ENCODE measurements around the gene OR5T2.
"Not testable (repeated sequence)": the region's sequence is repeated elsewhere in the genome, so short reads cannot be mapped to it uniquely, and the experiment has no call there.

Gene OR5T2

DNA sequence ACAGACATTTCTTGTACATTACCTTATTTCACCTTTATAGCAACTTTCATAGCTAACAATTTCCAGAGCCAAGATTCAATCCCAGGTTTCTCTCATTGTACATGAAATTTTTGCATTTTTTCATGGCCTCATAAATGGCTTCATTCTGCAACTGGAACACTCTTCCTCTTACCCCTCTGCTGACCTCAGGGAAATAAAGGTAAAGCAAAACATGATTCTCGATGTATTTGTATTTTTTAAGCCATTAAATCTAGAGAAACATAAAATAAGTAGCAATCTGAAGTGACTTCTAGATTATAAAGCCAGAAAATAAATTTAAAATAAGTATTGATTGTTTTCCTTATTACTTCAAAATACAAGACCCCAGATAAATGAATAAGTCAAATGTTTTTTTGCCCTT is at the start of gene OR5T2:
Gene OR5T2 (minus strand): TSS at position 101 of the 400 bp plus-strand sequence. CDS start 1,193 bp downstream, outside the sequence.
- in situ Hi-C loops (cut with MboI; ENCODE audit: low sequenced_read_pairs): no loop called here

DNA sequence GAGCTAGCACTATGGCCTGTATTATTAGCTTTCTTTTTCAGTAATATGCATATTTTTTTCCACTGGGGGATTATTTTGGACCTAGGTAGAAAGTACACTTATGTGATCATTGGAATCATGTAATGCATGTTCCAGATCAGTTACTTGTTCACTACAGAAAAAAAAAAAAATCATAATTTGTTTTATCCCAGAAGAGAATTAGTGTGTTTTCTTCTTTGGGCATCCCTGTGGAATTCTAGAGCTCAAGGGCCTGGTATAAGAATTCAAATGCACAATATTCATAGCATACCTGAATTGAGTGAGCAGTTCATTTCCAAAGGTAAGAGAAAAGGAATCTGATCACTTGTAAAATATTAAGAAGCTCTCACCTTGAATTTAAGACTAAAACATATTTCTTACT is 39.8 kb upstream of the OR5T2 start, which contains the start of gene OR5T1:
Gene OR5T1 (plus strand): TSS at position 301 of the 400 bp plus-strand sequence. CDS start 1,485 bp downstream, outside the sequence.
- in situ Hi-C loops (cut with MboI; ENCODE audit: low sequenced_read_pairs): no loop called here

DNA sequence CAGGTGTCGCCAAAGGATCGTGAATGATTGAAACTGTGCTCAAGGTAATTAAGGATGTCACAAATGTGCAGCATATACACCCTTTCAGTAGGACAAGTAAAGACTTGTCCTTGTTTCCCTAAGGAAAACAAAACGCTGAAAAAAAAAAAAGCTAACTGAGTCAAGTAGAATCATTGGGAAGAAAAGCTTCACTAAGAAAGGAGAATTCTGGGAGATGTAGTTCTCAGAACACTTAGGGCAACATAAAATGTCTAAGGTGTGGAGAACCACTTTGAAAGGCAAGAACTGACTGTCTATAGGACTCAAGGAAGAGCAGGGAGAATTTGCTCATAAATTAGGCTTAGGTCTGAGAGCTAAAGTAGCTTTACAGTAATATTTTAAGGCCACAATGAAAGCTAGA is 37.0 kb upstream of the OR5T2 start:
- in situ Hi-C loops (cut with MboI; ENCODE audit: low sequenced_read_pairs): no loop called here

GRCh38 chr11:56251954-56252353 is 17.9 kb upstream of the OR5T2 start, which contains the start of gene OR5T3:
Gene OR5T3 (plus strand): TSS chr11:56252254. CDS start chr11:56252254, 0 bp downstream.
- in situ Hi-C loops (cut with MboI; ENCODE audit: low sequenced_read_pairs): no loop called here

DNA sequence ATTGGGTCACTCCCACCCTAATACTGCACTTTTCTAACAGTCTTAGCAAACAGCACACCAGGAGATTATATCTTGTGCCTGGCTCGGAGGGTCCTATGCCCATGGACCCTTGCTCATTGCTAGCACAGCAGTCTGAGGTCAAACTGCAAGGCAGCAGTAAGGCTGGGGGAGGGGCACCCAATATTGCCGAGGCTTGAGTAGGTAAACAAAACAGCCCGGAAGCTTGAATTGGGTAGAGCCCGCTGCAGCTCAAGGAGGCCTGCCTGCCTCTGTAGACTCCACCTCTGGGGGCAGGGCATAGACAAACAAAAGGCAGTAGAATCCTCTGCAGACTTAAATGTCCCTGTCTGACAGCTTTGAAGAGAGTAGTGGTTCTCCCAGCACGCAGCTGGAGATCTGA is 14.3 kb downstream of the OR5T2 start:
- in situ Hi-C loops (cut with MboI; ENCODE audit: low sequenced_read_pairs): not testable (repeated sequence)

DNA sequence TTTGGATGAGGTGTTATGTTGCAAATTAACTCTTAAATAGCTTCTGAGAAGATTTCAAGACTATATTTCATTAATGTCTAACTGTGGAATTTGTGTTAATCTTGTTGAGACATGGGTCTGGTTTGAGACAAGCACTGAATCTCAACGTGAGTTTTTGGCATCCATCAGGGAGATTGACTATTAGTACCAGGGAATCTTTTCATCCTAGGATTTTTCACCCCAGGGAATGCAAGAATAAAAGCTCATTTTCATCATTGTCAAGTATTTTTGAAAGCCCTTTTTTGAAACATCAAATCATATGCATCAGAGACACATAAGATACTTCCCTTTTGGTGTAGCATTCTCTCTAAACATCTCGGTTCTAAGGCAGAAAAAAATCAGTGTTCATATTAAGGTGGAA is 19.5 kb downstream of the OR5T2 start:
- in situ Hi-C loops (cut with MboI; ENCODE audit: low sequenced_read_pairs): no loop called here

DNA sequence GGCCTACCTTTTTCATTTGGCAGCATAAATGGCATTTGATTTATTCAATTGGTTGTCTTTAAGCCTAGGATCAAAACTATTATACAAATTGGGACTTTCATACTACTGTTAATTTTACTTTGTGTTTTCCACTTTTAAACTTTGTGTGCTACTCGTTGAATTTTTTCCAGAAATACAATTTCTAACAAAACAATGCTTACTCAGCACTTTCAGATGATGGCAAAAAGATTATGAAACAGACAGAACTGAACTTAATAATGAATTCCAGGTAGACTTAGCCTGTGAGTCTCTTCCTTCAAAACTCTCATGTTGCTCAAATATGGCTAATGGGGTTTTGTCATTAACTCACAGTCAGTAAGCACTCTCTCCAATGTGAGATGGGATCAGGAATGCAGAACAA is 26.3 kb downstream of the OR5T2 start:
- in situ Hi-C loops (cut with MboI; ENCODE audit: low sequenced_read_pairs): no loop called here

DNA sequence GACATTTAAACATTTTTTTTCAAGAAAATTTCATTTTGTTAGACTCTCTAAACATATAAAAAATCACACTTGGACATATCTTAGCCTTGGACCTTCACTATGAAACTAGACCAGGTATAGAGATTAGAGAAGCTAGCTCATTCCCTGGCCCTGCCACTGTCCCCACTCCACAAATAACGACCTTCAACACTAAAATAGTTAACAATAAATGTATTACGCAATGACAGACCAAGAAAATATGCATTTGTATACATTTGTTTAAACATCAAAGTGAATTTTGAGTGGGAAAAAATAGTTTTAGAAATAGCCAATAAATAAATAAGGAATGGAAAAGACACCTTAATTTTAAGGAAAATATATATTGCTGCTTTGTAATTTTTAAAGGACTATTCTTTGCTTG is 36.7 kb downstream of the OR5T2 start:
- in situ Hi-C loops (cut with MboI; ENCODE audit: low sequenced_read_pairs): no loop called here

DNA sequence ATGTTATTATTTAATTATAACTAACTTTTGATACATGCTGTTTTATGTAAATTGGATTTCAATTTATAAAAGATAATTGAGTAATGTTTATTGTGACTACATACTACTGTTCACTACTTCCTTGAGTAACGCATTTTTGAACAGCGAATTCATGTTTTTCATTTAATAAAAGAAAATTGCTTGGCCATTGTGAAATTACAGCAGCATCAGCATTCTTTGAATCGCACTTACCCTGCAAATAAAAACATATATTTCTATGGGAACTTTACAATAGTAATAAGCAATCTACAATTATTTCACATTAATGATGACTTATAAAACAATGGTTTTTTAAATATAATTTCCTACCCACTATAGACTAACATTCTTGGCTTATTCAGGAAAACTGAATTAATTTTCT is 37.4 kb downstream of the OR5T2 start:
- in situ Hi-C loops (cut with MboI; ENCODE audit: low sequenced_read_pairs): no loop called here

DNA sequence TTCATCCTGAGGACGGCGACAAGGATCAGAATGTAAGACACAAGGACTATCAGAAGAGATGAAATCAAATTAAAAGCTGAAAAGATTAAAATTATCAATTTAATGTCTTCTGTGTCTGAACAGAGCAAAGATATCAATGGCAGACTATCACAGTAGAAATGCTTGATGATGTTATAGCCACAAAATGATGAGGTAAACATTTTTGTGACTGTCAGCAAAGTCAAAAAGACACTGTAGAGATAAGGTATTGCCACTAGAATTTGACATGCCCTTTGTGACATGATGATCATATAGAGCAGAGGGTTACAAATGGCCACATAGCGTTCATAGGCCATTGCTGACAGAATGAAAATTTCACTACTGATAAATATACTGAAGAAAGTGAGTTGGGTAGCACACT is 45.5 kb downstream of the OR5T2 start:
- in situ Hi-C loops (cut with MboI; ENCODE audit: low sequenced_read_pairs): no loop called here

GRCh38 chr11:56183459-56183858 is 50.6 kb downstream of the OR5T2 start:
- in situ Hi-C loops (cut with MboI; ENCODE audit: low sequenced_read_pairs): no loop called here

Data from HL-60/S4 treated with phorbol 12-myristate 13-acetate at 8.2 ng/mL for 4 days and 3 days (cell line).